C4-2B (cell line): ENCODE measurements around the gene KNDC1.

Source experiments
- ZFX ChIP-seq: fragments of 450-650 bp; IDR thresholded peaks from 2 replicates; pipeline ENCODE4 v1.6.1; 2017
- TF ChIP-seq, protein P1 (sequence below): fragments of 450-650 bp; conservative IDR thresholded peaks from 2 replicates; pipeline ENCODE4 v1.5.1; 2017; ENCODE audit warnings: mild to moderate bottlenecking

DNA sequence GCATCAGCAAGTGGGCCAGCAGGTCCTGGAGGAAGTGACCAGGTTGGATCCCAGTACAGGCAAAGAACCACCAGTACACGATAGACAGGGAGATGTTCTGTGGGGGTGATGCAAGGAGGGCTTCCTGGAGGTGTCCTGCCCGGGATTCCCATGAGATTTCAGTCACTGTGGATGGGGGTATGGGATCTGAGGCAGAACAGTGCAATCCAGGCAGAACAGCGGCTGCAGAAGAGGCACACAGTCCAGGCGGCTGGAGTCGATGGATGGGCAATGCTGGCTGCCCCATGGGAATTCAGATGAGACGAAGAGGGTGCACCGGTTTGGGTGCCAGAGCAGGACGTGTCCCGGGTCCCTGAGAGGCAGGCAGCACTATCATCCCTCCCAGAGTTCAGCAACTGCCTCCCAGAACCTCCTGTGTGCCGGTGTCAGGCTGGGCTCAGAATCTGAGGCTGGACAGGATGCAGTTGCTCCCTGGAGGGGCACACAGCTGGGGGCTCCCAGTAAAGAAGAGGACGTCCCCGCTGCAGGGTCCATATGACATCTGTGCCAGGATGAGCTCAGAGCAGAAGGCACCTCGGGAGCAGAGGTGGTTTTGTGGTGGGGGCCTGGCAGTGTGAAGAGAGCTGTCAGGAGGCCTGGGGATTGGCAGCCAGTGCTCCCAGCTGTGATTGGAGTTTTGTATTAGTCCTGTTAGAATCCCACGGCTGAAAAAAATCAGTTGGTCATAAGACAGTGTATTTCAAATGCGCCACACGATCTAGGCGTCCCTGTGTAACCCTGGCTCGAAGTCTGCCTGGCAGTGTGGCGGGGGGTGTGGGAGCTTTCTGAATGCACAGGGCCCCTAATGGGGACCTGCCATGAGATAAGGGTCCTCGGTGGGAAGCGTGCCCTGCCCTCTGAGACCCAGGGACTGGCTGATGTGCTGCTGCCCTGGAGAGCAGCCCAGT is 3.2 kb downstream of the KNDC1 start:
- TF ChIP-seq, protein P1, sequence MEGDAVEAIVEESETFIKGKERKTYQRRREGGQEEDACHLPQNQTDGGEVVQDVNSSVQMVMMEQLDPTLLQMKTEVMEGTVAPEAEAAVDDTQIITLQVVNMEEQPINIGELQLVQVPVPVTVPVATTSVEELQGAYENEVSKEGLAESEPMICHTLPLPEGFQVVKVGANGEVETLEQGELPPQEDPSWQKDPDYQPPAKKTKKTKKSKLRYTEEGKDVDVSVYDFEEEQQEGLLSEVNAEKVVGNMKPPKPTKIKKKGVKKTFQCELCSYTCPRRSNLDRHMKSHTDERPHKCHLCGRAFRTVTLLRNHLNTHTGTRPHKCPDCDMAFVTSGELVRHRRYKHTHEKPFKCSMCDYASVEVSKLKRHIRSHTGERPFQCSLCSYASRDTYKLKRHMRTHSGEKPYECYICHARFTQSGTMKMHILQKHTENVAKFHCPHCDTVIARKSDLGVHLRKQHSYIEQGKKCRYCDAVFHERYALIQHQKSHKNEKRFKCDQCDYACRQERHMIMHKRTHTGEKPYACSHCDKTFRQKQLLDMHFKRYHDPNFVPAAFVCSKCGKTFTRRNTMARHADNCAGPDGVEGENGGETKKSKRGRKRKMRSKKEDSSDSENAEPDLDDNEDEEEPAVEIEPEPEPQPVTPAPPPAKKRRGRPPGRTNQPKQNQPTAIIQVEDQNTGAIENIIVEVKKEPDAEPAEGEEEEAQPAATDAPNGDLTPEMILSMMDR: no peak
- no peak for TF ChIP-seq ZFX
